D721Med (cell line): ENCODE results near the gene DNAJB6.

Experiments
- DNase-seq: peaks from one replicate; pipeline ENCODE4 v3.0.0; 2011; ENCODE audit warnings: low spot score; ENCODE audit not compliant: insufficient read length
- FAIRE-seq: peaks from 2 replicates; lab custom pipeline; 2011; peaks lifted over from hg19 to GRCh38; lab: Jason Lieb, UNC
- TF ChIP-seq, protein P1 (sequence below): IDR thresholded peaks from 2 replicates; pipeline ENCODE4 v1.5.1; 2012; ENCODE audit warnings: mild to moderate bottlenecking, control low read depth; ENCODE audit not compliant: insufficient read depth; ENCODE audit errors: missing control alignments

Gene DNAJB6

GRCh38 chr7:157432957-157433576 lies 96.3 kb downstream of the DNAJB6 start:
- FAIRE-seq (no peak), DNase-seq (peak; percentile 57)
- TF ChIP-seq, protein P1, sequence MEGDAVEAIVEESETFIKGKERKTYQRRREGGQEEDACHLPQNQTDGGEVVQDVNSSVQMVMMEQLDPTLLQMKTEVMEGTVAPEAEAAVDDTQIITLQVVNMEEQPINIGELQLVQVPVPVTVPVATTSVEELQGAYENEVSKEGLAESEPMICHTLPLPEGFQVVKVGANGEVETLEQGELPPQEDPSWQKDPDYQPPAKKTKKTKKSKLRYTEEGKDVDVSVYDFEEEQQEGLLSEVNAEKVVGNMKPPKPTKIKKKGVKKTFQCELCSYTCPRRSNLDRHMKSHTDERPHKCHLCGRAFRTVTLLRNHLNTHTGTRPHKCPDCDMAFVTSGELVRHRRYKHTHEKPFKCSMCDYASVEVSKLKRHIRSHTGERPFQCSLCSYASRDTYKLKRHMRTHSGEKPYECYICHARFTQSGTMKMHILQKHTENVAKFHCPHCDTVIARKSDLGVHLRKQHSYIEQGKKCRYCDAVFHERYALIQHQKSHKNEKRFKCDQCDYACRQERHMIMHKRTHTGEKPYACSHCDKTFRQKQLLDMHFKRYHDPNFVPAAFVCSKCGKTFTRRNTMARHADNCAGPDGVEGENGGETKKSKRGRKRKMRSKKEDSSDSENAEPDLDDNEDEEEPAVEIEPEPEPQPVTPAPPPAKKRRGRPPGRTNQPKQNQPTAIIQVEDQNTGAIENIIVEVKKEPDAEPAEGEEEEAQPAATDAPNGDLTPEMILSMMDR: peak; percentile 60

GRCh38 chr7:157433628-157434027 lies 96.8 kb downstream of the DNAJB6 start:
- no peak for FAIRE-seq
- TF ChIP-seq, protein P1: no peak
- no peak for DNase-seq

- no peak for FAIRE-seq
Observed at GRCh38 chr7:157434231-157434630, 97.4 kb downstream of the DNAJB6 start.

GRCh38 chr7:157434701-157435100 lies 97.9 kb downstream of the DNAJB6 start:
- DNase-seq (no peak), FAIRE-seq (no peak)
- TF ChIP-seq, protein P1: no peak

More at GRCh38 chr7:157434231-157434630, 97.4 kb downstream of the DNAJB6 start:
- TF ChIP-seq, protein P1: no peak
- no peak for DNase-seq

- TF ChIP-seq, protein P1: no peak
- FAIRE-seq (no peak), DNase-seq (no peak)
Observed at GRCh38 chr7:157436076-157436475, 99.3 kb downstream of the DNAJB6 start.

- DNase-seq (no peak), FAIRE-seq (no peak)
- TF ChIP-seq, protein P1: no peak
Observed at GRCh38 chr7:157436763-157437480, 100.1 kb downstream of the DNAJB6 start.
